Stimulated activated CD8-positive, alpha-beta memory T cell treated with anti-CD3 and anti-CD28 coated beads, Interleukin-4, amount 100 ng/mL, for 1 hour (primary cell): ENCODE measurements around the gene MORC4.
"Not testable (repeated sequence)": the region's sequence is repeated elsewhere in the genome, so short reads cannot be mapped to it uniquely, and the experiment has no call there.

ENCODE experiments used
- DNase-seq, 2 donors: peaks; one replicate each; pipeline ENCODE4 v3.0.0-alpha.2; 2020; ENCODE audit warnings: low read depth in 2 of 2, low spot score in 1 of 2

The MORC4 gene

DNA sequence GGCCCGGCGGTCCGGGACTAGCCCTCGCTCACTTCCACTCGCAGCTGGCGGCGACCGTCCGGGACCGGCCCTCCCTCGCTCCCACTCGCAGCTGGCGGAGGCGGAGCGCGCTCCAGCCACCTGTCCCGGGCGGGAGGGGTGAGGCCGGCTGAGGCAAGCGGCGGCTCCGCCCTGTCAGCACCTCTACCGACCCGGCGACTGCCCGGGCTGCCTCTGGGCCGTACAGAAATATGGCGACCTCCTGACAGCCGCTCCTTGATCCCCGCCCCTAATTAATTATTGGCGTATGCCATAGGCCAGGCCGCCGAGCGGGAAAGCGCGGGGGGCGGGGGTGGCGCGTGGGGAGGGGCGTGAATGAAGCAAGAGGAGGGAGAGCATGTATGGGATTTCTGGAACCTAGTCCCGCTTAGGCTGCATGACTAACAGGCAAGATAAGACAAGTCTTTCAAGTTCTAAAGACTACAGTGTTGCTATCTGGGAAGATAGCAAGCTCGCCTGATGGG, at the start of gene MORC4:
Gene MORC4 (minus strand): TSS at position 200 of the 503 bp plus-strand sequence. CDS start 243 bp downstream, outside the sequence.
- peak in 1 of 2 donors; percentile 29 for DNase-seq

DNA sequence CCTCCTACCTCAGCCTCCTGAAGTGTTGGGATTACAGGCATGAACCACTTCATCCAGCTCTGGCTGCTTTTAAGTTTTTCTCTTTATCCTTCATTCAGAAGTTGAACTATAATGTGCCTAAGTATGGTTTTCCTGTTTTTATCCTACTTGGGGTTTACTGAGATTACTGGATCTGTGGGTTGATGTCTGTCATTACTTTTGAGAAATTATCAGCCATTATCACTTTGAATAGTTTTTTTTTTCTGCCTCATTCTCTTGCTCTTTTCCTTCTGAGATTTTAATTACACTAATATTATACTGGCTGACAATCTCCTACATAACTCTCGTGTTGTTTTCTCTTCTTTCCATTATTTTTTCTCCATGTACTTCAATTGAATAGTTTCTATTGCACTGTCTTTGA, 47.6 kb upstream of the MORC4 start:
- DNase-seq = no peak

DNA sequence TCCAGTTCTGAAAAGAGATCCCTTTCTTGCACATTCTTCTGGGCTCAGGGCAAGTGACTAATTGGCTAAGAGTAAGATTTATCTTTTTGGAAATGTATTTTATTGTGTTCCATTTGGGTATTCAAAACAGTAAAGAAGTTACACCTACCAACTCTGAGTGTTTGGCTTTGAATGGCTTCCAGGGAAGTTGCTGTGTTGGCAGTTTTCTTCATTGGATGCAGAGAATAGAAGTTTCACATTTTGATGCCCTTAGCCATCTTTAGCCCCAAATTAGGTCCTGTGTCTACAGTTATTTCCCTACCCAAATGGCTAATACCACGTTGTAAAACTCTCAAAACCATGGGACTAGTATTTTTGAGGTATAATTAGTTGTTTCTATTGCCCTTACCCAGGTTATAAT, 29.7 kb upstream of the MORC4 start:
- no peak for DNase-seq

DNA sequence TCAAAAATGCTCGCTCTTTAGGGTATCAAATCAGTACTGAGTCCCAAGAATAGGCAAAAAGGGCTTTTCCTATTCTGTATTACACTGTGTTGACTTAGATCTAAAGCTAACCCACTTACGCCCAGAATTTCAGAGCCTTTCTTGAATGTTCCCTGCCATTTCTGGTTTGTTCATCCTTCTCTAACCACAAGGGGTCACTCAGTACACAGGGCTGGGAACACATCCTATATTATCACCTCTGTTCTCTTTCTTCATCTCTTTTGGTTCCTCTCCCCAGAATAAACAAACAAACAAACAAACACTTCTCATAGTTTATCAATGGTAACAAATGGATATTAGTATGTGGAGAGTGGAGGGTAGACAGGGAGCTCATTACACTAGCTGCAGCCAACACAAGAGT, 25.5 kb upstream of the MORC4 start:
- no peak for DNase-seq

DNA sequence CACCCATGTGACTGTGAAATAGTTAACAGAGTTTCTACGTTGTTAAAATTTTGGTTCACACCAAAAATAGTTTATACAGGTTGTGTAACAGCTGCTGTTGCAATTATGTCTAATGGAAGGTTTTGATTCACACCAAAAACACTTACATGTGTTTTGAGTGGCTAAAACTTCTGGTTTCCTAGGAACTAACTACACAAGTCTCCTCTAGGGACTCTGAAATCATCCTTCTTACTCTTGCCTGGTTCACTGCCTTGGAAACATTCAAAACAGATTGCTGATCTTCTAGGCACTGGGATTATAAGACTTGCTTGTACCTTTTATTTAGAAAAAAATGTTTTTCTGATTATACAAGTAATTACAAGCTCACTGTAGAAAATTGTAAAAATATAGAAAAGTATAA, 14.9 kb upstream of the MORC4 start:
- no peak for DNase-seq

DNA sequence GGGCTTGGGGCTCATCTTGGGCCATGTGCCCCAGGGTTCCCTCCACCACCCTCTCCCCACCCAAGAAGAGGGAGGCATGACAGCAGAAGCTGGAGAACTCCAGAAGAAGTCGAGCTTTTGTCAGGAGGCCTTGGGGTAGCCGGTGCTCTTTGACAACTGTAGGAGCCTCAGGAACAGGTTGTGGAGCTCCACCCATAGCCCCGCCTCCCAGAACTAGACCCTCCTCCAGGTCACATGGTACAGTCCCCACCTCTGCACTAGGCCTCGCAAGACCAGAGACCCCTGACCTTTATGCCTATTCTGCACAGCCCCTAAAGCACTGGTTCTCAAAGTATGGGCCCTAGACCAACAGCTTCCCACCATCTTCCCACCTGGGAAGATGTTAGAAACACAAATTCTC, 8.0 kb upstream of the MORC4 start:
- no peak for DNase-seq

DNA sequence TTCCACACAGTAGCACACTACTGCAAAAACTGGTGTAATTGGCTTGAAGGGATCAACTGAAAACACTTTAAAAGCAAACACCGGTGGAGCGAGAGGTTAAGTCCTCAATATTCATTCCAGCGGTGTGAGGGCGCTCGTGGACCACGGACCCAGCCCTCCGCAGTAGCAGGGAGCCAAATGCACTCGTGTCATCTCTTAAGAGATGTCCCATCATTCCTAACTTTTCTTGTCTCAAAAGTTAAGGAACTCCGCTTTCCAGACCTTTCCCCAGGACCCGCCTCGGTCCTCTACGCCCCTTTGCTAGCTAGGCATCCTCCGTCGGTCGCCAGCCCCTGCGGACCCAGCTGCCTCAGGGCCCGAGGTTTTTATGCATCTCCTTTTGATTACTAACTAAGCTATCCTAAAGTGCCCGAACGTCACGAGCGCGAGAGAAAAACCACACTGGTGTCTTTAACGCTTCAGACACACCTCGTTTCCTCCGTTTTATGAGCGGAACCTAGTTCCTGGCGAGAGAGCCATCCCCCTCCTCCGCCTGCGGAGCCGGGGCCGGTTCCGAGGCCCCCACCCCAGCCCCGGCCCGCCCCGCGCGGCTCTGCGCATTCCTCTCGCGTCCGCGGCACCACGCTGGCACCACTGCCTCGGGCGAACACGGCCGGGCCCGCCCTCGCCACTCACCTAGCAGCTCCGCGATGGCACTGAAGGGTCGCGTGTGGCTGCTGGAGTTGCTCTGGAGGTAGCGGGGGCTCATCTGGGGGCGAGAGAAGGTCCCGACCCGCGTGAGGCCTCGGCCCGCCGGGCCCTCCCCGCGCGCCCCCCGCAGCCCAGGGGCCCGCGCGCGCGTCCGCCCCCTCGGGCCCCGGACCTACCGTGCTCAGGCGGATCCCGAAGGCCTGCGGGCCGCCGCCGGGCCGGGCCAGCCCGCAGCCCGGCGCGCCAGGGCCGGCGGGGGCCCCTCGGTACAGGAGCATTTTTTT, 723 bp downstream of the MORC4 start:
- DNase-seq = peak in 1 of 2 donors; percentile 20

DNA sequence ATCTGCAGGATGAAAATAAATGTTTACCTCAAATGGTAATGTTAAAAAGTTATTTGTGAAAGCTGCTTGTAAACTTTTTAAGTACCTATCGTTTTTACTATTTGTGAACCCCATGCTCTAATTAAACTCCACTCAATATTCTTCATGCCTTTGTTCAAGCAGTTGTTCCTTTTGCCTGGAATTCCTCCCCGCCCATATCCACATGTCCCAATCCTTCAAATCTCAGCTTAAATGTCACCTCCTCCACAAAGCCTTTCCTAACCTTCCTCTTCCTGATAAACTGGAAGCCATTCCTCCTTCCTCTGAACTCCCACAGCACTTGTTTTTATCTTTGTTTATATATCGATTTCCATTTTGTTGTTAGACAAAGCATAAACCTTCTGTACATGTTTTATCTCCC, 2.4 kb downstream of the MORC4 start:
- no peak for DNase-seq

DNA sequence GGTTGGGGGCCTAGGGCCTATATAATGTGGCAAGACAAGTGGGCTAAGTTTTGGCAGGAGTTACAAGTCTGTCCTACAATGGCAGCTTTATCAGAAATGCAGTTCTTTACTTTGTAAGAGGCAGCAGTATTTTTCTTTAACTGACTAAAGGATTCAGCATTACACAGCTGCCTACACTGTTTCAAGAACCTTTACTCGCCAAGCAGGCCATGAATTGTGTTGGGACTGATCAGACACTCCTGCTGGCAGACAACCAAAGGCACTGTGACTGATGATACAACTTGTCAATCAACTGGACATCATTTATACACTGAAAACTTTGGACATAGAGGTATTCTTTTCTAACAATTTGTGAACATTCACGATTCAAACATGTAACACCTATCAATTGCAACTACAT, 4.3 kb downstream of the MORC4 start:
- no peak for DNase-seq

DNA sequence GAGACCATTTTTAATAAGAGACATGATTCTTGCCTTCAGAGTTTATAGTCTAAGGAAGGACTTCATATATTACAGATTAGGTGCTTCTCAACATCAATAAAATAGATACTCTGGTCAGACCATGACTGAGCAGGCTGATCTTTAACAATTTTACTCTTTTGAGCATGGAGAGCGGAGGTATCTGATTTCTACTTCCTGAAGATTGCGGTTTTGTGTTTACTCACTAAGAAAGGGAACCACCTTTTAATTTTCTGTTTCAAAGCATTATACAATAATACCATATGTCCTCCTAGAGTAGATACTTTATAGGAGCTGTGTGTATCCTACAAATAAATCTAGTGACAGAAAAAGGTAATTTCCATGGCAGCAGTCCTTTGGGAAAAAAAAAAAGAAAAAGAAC, 12.5 kb downstream of the MORC4 start:
- DNase-seq = no peak

DNA sequence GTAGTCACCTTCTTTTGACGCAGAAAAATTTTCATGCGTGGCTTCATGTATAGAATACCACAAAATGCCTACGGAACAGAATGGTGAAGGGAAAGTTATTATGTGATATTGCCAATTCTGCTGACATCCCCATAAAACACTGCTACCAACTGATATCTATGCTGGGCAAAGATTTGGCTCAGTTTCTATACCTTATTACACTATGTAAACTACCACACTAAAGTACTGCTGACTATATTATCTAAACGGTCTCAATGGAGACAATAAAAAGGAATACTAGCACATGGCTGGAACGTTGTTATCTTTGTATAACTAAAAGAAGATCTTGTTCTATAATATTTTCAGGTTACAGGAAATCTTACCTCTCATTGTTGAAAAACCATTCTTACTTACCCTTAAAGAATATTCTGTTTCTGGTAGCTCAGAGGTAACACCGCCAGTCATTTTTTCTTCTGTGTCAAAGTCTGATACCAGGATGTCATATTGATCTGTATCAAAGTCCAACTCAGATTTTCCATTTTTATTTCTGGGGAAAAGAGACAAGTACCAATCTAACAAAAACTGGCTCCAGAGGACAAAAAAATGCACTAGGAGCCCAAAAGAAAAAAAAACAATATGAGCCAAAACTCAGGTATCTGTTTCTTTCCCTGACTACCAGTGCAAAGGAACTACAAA, 18.9 kb downstream of the MORC4 start:
- no peak for DNase-seq

DNA sequence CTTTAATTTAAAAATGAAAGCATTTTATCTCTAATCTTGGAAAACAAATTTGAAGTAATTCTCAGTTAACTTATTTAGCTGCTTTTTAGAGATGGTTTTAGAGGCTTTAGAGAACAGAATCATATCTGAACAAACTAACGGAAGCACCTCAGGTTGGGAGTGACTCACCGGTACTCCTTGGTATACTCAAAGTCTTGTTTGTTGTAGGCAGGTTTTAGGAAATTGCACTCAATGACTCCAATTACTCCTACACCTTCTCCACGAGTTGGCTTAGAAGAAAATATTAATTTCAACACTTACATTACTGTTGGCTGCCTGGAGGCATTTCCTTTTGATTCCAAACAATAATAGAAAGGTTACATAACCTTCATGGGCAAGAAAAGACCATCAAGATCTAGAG, 23.6 kb downstream of the MORC4 start:
- no peak for DNase-seq

DNA sequence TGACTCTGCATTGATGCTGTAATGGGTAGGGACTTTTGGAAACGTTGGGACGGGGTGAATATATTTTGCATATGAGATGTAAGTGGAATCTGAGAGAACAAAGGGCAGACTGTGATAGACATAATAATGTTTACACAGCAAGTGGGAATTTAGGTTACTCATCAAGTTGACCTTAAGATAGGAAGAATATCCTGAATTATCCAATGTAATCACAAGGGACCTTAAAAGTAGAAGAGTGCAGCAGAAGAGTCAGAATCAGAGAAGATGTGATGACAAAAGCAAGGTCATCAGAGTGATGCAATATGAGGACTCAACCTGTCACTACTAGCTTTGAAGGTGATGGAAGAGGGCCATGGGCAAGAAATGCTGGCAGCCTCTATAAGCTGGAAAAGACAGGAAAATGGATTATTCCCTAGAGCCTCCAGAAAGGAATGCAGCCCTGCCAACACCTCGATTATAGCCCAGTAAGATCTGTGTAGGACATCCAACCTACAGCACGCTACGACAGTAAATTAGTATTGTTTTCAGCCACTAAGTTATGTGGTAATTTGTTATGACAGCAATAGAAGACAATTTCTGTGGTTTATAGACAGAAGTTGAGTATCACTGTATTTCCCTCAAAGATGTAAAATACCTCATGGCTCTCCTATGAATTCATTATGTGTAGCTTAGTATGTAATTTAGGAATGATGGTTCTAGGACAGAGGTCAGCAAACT, 26.4 kb downstream of the MORC4 start:
- no peak for DNase-seq

DNA sequence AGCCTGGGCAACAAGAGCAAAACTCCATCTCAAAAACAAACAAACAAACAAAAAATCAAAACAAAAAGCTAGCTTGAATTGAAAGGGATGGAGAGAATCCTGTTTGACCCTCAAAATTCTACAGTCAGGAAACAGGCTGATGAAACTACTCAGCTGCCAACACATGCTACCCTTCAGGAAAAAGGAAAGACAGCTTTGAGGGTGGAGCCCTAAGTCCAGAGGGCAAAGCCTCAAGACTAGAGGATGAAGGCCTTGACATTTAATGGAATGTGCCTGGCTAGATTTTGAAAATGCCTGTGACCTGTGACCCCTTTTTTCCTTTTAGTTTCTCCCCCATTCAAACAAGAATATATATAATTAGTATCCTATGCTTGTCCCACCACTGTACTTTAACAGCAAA, 27.1 kb downstream of the MORC4 start:
- no peak for DNase-seq

DNA sequence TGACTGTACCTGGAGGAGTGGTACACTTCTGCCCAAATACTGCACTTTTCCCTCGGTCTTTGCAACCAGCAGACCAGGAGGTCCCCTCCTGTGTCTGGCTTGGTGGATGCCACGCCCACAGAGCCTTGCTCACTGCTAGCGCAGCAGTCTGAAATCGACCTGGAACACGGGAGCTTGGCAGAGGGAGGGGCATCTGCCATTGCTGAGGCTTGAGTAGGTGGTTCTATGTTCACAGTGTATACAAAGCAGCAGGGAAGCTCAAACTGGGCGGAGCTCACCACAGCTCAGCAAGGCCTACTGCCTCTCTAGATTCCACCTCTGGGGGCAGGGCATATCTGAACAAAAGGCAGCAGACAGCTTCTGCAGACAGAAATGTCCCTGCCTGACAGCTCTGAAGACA, 33.5 kb downstream of the MORC4 start:
- not testable (repeated sequence) for DNase-seq

DNA sequence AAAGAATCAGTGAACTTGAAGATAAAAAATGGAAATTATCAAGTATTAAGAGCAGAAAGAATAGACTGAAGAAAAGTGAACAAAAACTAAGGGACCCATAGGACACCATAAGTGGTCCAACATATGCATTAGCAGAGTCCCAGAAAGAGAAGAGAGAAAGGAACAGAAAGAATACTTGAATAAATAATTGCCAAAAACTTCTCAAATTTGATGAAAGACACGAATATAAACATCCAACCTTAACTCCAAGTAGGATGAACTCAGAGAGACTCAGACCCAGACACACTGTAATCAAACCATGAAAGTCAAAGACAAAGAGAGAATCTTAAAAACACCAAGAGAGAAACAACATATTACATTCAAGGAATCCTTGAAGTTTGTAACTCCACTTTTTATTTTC, 35.7 kb downstream of the MORC4 start:
- no peak for DNase-seq

DNA sequence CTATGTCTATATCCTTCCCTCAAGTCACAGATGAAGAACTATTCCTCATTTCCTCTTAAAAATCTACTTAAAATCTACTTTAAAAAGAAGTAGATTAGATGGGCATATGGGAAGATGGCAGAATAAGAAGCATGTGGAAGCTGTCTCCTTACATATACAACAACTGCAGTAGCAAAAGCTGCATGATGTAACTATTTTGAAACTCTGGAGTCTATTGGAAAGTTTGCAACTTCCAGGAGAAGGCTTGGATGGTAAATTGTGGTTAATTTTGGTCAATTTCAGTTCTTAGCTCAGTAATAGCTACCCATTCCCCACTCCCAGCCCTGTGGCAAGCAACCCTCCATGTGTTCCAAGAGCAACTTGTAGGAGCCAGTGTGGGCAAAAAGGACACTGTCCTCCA, 36.9 kb downstream of the MORC4 start:
- no peak for DNase-seq

DNA sequence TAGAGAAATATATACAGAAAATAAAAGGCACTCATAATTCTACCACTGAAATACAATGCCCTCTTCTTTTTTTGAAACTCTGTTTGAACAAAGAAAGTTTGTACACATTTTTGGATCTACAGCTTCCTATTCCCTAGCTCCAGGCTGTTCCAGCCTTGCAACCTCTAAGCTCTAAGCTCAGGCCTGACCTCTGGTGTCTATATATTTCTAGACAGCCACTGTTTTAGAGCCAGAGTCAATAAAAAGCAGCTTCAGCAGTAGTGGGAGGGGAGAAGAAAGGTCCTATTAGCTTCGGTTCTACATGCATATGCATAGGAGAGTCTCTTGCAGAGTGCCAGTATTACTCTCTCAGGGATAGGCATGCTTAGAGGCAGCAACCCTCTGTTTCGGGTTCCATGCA, 40.1 kb downstream of the MORC4 start:
- no peak for DNase-seq

DNA sequence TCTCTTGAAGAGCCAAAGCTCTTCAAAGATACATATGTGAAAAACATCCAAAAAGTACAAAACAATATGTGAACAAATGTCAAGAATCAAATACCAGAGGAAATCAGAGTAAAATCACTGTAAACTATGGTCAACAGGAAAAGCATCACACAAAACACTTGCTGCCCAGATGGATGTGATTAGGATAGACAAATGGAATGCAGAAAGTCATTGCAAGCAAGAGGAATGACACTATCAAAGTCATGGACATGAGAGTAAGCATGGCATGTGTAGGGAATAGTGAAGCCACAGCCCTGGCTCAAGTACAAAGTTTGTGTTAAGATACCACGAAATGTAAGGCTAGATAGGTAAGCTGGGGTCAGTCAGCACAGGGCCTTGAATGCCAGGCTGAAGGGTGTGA, 42.2 kb downstream of the MORC4 start:
- DNase-seq = no peak

DNA sequence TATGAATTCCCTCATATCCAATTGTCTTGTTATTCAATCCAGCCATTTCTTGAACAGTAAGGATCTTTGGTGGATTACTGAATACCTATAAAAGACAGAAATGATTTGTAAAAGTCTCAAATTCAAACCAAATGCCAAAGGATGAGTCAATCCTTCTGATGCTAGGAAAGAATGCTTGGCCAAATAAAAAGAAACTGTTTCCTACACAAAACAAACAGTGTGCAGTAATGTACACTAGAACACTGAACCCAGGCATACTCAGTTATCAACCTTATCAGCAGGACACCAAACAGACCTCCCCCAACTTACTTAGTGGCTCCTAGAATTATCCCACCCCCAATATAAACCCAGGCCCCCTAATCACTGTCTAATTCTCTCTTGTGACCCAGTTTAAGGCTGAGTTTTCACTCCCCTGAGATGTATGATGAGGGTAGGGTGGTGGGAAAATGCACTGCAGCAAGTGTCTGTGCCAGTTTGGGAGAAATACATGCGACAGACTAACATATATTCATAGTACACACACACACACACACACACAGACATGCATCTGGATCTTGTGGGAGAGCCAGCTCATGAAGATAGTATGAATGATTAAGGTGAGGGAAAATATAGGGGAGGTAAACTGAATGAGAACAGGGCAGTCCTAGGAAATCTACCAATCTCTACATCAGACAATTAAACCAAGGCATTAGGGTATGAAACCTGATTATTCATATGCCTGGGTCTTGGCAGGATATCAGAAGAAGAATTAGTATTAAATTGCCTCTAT, 44.8 kb downstream of the MORC4 start:
- DNase-seq = no peak

DNA sequence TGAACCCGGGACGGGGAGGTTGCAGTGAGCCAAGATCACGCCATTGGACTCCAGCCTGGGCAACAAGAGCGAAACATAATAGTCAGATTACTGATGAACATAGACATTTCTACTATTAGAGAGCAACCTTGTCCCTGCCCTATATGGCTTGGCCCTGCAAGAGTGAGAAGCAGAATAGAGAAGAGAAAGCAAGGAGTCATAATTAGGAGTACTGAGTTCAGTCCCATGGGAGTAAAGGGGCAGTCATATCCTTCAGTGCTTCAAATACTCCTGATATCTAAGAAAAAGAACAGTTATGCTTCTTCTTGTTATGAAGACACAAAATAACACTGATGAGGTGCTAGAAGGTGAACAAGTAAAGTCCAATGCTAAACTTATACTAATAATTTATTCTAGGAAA, 46.0 kb downstream of the MORC4 start:
- DNase-seq = no peak
